ENCODE data around the gene SMOC1. TPM values are rescaled to one million over a fixed set of nuclear protein-coding genes. Genes with fewer than 3 reads are reported as not detected.

Gene SMOC1
- total and polyA plus RNA-seq, 12 donors = 0.33 to 19.8 (median 4.5) TPM

DNA sequence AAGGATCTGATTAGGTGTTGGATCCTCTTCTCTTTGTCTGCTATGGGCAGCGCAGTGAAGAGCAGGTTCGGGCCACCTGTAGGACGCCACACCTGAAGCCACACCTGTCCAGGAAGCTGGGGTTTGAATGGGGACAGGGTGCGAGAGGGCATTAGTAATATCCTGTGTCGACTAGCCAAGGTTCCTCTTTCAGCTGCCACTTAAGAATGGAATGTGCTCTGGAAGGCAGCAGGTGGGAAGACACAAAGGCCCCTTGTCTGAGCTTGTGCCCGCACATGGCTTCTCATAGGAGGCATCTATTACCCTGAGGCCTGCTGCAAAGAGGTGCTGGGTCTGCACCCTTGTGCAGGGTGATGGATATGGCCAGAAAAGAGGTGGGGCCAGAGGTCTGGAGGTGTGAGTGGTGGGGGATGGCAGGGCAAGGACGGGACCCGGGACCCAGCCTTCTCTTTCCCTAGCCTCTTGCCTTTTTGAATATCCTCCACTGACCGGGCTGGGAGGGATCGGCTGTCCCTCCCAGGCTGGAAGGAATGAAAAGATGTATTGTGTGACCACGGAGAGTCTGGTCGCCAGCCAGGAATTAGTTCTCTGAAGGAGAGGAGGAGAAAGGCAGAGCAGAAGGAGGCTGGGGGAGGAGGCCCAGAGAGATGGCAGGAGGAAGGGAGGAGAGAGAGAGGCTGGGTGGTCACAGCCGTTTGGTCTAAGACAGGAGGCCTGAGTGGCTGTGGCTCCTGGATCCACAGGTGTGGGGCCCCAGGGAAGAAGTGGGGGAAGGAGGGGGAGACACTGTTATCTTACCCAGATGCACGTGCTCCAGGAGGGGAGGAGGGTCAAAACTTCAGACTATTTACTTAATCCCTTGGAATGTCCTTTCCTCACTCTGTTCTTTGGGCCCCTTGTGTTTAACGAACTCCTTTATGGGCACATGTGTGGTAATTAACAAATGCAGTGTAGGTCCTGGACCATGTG, 101.5 kb downstream of the SMOC1 start:
- H3K27ac ChIP-seq = no peak overlapping the region
- no peaks in the 10 kb centered on the region for H3K36me3 ChIP-seq (replicated peaks in 1 of 2)
- no peaks in the 10 kb centered on the region for H3K9me3 ChIP-seq (replicated peaks in 1 of 3)
- 83 to 89% (median 84%) methylated on average over 15 of the region's 15 CpGs for WGBS, 4 donors
- no peak for DNase-seq
- peaks cover 14 to 19% of the 10 kb centered on the region in 2 donors for H3K4me1 ChIP-seq (replicated peaks in 1 of 2)
- no peak overlapping the region for H3K4me3 ChIP-seq
- intact Hi-C loops (cut with DNase I) = no loop called here
- no peaks in the 10 kb centered on the region for H3K27me3 ChIP-seq
- TF ChIP-seq, protein P1, sequence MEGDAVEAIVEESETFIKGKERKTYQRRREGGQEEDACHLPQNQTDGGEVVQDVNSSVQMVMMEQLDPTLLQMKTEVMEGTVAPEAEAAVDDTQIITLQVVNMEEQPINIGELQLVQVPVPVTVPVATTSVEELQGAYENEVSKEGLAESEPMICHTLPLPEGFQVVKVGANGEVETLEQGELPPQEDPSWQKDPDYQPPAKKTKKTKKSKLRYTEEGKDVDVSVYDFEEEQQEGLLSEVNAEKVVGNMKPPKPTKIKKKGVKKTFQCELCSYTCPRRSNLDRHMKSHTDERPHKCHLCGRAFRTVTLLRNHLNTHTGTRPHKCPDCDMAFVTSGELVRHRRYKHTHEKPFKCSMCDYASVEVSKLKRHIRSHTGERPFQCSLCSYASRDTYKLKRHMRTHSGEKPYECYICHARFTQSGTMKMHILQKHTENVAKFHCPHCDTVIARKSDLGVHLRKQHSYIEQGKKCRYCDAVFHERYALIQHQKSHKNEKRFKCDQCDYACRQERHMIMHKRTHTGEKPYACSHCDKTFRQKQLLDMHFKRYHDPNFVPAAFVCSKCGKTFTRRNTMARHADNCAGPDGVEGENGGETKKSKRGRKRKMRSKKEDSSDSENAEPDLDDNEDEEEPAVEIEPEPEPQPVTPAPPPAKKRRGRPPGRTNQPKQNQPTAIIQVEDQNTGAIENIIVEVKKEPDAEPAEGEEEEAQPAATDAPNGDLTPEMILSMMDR (IDR thresholded peaks at IDR 0.05) = no peak
- no peak for TF ChIP-seq POLR2A (IDR thresholded peaks at IDR 0.05)

DNA sequence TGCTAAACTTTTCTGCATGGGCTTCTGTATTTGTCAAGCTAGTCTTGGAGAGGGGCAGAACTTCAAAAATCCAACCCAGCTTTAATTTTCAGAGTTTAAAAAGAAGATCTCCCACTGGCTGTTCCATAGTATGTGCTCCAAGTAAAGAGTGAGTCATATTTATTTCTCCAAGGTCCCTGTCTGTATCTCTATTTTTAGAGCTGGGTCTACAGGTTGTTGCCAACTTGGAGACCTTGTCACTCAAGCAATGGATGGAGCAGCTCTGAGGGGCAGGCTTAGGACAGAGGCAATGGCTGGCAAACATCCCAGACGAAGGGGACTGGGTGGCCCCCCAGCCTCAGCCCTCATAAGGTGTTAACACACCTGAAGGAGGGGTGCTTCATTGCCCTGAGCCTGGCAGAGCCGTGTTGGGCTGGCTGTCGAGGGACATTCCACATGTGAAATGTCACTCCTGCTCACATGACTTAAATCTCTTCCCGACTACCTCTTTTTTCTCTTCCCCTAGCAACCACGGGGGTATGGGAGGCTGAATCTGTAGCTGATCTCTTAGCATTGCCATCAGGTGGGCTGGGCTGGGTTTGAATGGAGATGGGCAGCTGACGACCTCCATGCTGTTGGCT, 103.1 kb downstream of the SMOC1 start:
- TF ChIP-seq, protein P1 (IDR thresholded peaks at IDR 0.05) = no peak
- TF ChIP-seq POLR2A (IDR thresholded peaks at IDR 0.05) = no peak
- no peaks in the 10 kb centered on the region for H3K27me3 ChIP-seq
- no peaks in the 10 kb centered on the region for H3K36me3 ChIP-seq (replicated peaks in 1 of 2)
- H3K27ac ChIP-seq = peak overlapping the region in 1 of 5 donors; percentile 34
- DNase-seq = peak in 6 of 7 donors; percentile 14 to 60 (median 38)
- H3K4me3 ChIP-seq = no peak overlapping the region
- peaks cover 14 to 19% of the 10 kb centered on the region in 2 donors for H3K4me1 ChIP-seq (replicated peaks in 1 of 2)
- H3K9me3 ChIP-seq (replicated peaks in 1 of 3) = no peaks in the 10 kb centered on the region
- intact Hi-C loops (cut with DNase I) = no loop called here
- WGBS, 4 donors = 38 to 52% (median 41%) methylated on average over 6 of the region's 6 CpGs

DNA sequence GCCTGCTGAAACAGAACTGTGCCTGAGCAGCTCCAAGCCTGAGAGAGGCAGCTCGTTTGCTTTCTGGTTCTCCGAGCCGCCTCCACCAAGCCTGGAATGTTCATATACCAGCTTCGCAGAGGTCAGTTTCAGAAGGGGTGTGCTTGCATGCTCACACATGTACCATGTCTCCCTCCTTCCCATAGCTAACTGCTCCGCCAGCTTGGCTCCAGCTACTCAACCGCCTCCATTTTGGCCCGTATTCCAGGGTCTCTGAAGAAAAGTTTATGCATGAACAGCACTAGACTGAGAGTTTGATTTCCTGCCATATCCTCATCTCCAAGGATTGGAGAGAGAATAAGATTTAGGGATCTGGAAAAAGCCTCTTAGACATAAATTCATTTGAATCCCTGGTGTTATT, 103.7 kb downstream of the SMOC1 start:
- no peaks in the 10 kb centered on the region for H3K36me3 ChIP-seq (replicated peaks in 1 of 2)
- no peaks in the 10 kb centered on the region for H3K9me3 ChIP-seq (replicated peaks in 1 of 3)
- H3K4me1 ChIP-seq (replicated peaks in 1 of 2) = peaks cover 14 to 19% of the 10 kb centered on the region in 2 donors
- H3K27ac ChIP-seq = peak overlapping the region in 1 of 5 donors; percentile 34
- H3K4me3 ChIP-seq = no peak overlapping the region
- intact Hi-C loops (cut with DNase I) = no loop called here
- H3K27me3 ChIP-seq = no peaks in the 10 kb centered on the region
- no peak for DNase-seq
- WGBS, 4 donors = 80 to 95% (median 91%) methylated on average over 7 of the region's 7 CpGs
- TF ChIP-seq, protein P1 (IDR thresholded peaks at IDR 0.05) = no peak
- no peak for TF ChIP-seq POLR2A (IDR thresholded peaks at IDR 0.05)

DNA sequence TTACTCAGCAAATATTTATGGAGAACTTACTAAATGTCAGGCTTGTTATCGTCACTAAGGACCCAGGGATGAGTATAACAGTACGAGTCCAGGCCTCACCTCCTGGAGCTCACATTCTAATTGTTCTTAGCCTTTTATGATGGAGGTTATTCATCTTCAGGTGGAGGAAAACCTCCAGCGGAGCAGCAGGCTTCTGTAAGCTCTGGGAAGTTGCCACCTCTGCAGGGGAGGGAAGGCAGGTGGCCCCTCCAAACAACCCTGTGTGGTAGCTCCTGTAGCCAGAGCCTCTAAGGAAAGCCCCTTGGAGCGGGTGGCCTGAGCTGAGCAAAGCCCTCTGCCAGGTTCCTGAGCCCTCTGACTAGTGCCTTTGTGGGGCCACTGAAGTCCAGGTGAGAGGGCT, 104.1 kb downstream of the SMOC1 start:
- no peak overlapping the region for H3K4me3 ChIP-seq
- TF ChIP-seq, protein P1 (IDR thresholded peaks at IDR 0.05) = no peak
- no peak for TF ChIP-seq POLR2A (IDR thresholded peaks at IDR 0.05)

More for the DNA sequence above, 104.1 kb downstream of the SMOC1 start:
- DNase-seq = no peak
- no peaks in the 10 kb centered on the region for H3K27me3 ChIP-seq
- peaks cover 14 to 19% of the 10 kb centered on the region in 2 donors for H3K4me1 ChIP-seq (replicated peaks in 1 of 2)
- 94 to 97% (median 96%) methylated on average over 4 of the region's 4 CpGs for WGBS, 4 donors
- intact Hi-C loops (cut with DNase I) = no loop called here
- H3K27ac ChIP-seq = no peak overlapping the region
- H3K9me3 ChIP-seq (replicated peaks in 1 of 3) = no peaks in the 10 kb centered on the region
- no peaks in the 10 kb centered on the region for H3K36me3 ChIP-seq (replicated peaks in 1 of 2)
